Panc1 (cell line): ENCODE data around the gene PTBP3. TPM values are rescaled to one million over a fixed set of nuclear protein-coding genes. Genes with fewer than 3 reads are reported as not detected.
A peak's percentile ranks its signal among the peaks of the same experiment; 100 is the strongest.
"Not testable (repeated sequence)": the region's sequence is repeated elsewhere in the genome, so short reads cannot be mapped to it uniquely, and the experiment has no call there.

Experiments used
- ATAC-seq: fragments of 200-7000 bp; cut with Tn5 transposase; 2 replicates; pipeline ENCODE4 v1.9.1; 2020; ENCODE audit warnings: mild to moderate bottlenecking, moderate library complexity
- BruUV-seq: library from RNA; stranded (reverse); fragments of 400-500 nt; replicated peaks from 2 replicates; lab custom pipeline; 2021; lab: Mats Ljungman, UMichigan
- CTCF ChIA-PET: fragments of 300-600 bp; sonication (Branson Sonifier 250); formaldehyde crosslinking; loops from one replicate; lab custom pipeline; 2022; ENCODE audit warnings: antibody characterized with exemption; lab: Charles Lee
- POLR2A ChIA-PET: fragments of 300-600 bp; sonication (Branson Sonifier 250); formaldehyde crosslinking; loops from one replicate; lab custom pipeline; 2022; ENCODE audit warnings: antibody characterized with exemption; lab: Charles Lee
- DNase-seq: peaks from one replicate; pipeline ENCODE4 v3.0.0-alpha.2; 2010; ENCODE audit warnings: low read depth, low spot score
- H3K27ac ChIP-seq: 2 replicates; pipeline ENCODE4 v1.5.1; 2011; ENCODE audit warnings: mild to moderate bottlenecking, low read length, inconsistent platforms
- H3K27me3 ChIP-seq: fragments of 200-500 bp; sonication (Bioruptor generic); 2 replicates; pipeline ENCODE4 v1.6.0; 2014; ENCODE audit warnings: low read length, inconsistent platforms; ENCODE audit not compliant: control insufficient read depth, insufficient read depth
- H3K36me3 ChIP-seq: fragments of 200-500 bp; sonication (Bioruptor generic); 2 replicates; pipeline ENCODE4 v1.5.1; 2014; ENCODE audit warnings: inconsistent platforms, mild to moderate bottlenecking, low read length, moderate library complexity; ENCODE audit not compliant: control insufficient read depth, insufficient read depth
- H3K4me1 ChIP-seq: 2 replicates; pipeline ENCODE4 v1.5.1; 2011; ENCODE audit warnings: inconsistent platforms, mild to moderate bottlenecking, low read length, moderate library complexity; ENCODE audit not compliant: control insufficient read depth, insufficient read depth
- H3K4me3 ChIP-seq, 2 experiments: 2 replicates each; pipeline ENCODE4 v1.5.1; 2011 to 2012; ENCODE audit warnings: low read depth in 2 of 2, low read length in 2 of 2, mild to moderate bottlenecking in 2 of 2, inconsistent platforms in 1 of 2, moderate library complexity in 1 of 2
- H3K9me3 ChIP-seq: fragments of 200-500 bp; sonication (Bioruptor generic); 2 replicates; pipeline ENCODE4 v1.5.1; 2014; ENCODE audit warnings: low read depth, mild to moderate bottlenecking, inconsistent platforms, low read length, moderate library complexity; ENCODE audit not compliant: control insufficient read depth, insufficient read depth
- CTCF ChIP-seq: fragments of 450-650 bp; IDR thresholded peaks from 2 replicates; pipeline ENCODE4 v1.5.1; 2017; ENCODE audit warnings: mild to moderate bottlenecking
- POLR2AphosphoS5 ChIP-seq: IDR thresholded peaks from 2 replicates; pipeline ENCODE4 v1.6.1; 2012; ENCODE audit warnings: mild to moderate bottlenecking, low read depth, low read length, moderate library complexity
- REST ChIP-seq, 2 experiments: IDR thresholded peaks; 2 replicates each; pipeline ENCODE4 v1.6.1; 2011 to 2012; ENCODE audit warnings: low read depth in 2 of 2, control low read depth in 1 of 2, low read length in 1 of 2, mild to moderate bottlenecking in 1 of 2, moderate library complexity in 1 of 2; ENCODE audit not compliant: insufficient read depth in 1 of 2
- SIN3A ChIP-seq: IDR thresholded peaks from 2 replicates; pipeline ENCODE4 v1.6.1; 2012; ENCODE audit warnings: low read depth, mild to moderate bottlenecking, low read length, moderate library complexity, borderline replicate concordance; ENCODE audit not compliant: insufficient read depth
- TCF7L2 ChIP-seq: IDR thresholded peaks from 2 replicates; pipeline ENCODE4 v1.6.1; 2011; ENCODE audit warnings: mild to moderate bottlenecking, low read depth, low read length, inconsistent platforms
- in situ Hi-C: cut with HindIII; loops from 2 replicates; pipeline ENCODE4 v1.10.0; 2016; ENCODE audit warnings: low sequenced_read_pairs, low pct_unique_long_range_greater_than_20kb
- intact Hi-C: fragments of 100-400 bp; cut with micrococcal nuclease; formaldehyde crosslinking; loops from one replicate; pipeline ENCODE4 v1.10.0; 2022; ENCODE audit not compliant: unreplicated experiment
- total RNA-seq: library from RNA; stranded (reverse); gene quantifications from one replicate; pipeline ENCODE4 v1.2.1, GENCODE V29; 2021; ENCODE audit not compliant: unreplicated experiment

The PTBP3 gene
- total RNA-seq, 1 experiment from 2014 or later: 82.5 TPM

GRCh38 chr9:112365257-112365656 is 31.8 kb upstream of the PTBP3 start:
- POLR2A ChIA-PET: interaction anchor here (1.0 kb wide), 1 partner anchor 14 kb away, joined by 3 read pairs; no protein-coding TSS in a partner anchor
- H3K9me3 ChIP-seq, BruUV-seq, H3K36me3 ChIP-seq, ATAC-seq, intact Hi-C loops, H3K4me1 ChIP-seq, DNase-seq, in situ Hi-C loops, H3K4me3 ChIP-seq, H3K27me3 ChIP-seq, CTCF ChIA-PET, H3K27ac ChIP-seq: not testable (repeated sequence)

- CTCF ChIA-PET: no interaction called here
- Histone ChIP-seq H3K4me3 (no peak overlapping the region), H3K9me3 (no peaks in the 10 kb centered on the region), H3K27me3 (no peaks in the 10 kb centered on the region), H3K4me1 (no peaks in the 10 kb centered on the region), H3K27ac (no peak overlapping the region), H3K36me3 (no peaks in the 10 kb centered on the region)
- TF ChIP-seq SIN3A: no peak
- TF ChIP-seq REST (IDR thresholded peaks at IDR 0.05; ENCODE audit: insufficient read depth in 1 of 2, low read depth in 2 of 2, low read length in 1 of 2): no peak
- TF ChIP-seq TCF7L2: no peak
- TF ChIP-seq POLR2AphosphoS5: no peak
- no peak for TF ChIP-seq CTCF
- intact Hi-C loops (no loop called here), in situ Hi-C loops (no loop called here)
- DNase-seq (no peak), ATAC-seq (no peak)
- POLR2A ChIA-PET: interaction anchor here (1.0 kb wide), 1 partner anchor 14 kb away, joined by 3 read pairs; no protein-coding TSS in a partner anchor
- BruUV-seq: no TSS peak
Observed at GRCh38 chr9:112364761-112365160, 31.3 kb upstream of the PTBP3 start.

DNA sequence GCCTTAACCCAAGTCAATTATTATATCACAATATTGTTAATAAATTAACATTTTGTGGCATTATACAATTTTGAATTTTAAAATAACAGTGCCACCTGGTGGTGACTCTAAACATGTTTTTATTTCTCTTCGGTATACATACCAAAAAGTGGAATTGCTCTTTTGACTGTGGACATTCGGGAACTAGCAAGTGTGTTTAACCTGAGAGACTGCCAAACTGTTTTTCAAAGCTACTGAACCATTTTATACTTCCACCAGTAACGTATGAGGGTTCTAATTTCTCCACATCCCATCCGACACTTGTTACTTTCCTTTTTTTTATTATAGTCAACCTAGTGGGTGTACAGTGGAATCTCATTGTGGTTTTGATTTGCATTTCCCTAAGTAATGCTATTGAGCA is 28.2 kb upstream of the PTBP3 start:
- Histone ChIP-seq H3K36me3 (no peaks in the 10 kb centered on the region), H3K4me3 (no peak overlapping the region), H3K27ac (no peak overlapping the region), H3K4me1 (no peaks in the 10 kb centered on the region), H3K27me3 (no peaks in the 10 kb centered on the region), H3K9me3 (no peaks in the 10 kb centered on the region)
- CTCF ChIA-PET: interaction anchor here (0.8 to 1.2 kb wide), 2 partner anchors 249 to 275 kb away, joined by 3 to 6 read pairs; no protein-coding TSS in a partner anchor
- no TSS peak for BruUV-seq
- ATAC-seq (peak; percentile 51; the same call in 1 of the 2 replicates), DNase-seq (no peak)
- POLR2A ChIA-PET: no interaction called here
- in situ Hi-C loops: no loop called here
- no peak for TF ChIP-seq POLR2AphosphoS5
- no peak for TF ChIP-seq SIN3A
- TF ChIP-seq REST (IDR thresholded peaks at IDR 0.05; ENCODE audit: insufficient read depth in 1 of 2, low read depth in 2 of 2, low read length in 1 of 2): no peak
- peak; percentile 38; the same call in 1 of the 2 replicates for TF ChIP-seq CTCF
- intact Hi-C loops: no loop called here
